ENCODE data around the gene SLC25A22.

- no peak for TF ChIP-seq CTCF (IDR thresholded peaks at IDR 0.05)
- no peak for TF ChIP-seq POLR2A (IDR thresholded peaks at IDR 0.05)
- no peak for TF ChIP-seq POLR2AphosphoS5 (IDR thresholded peaks at IDR 0.05)
- TF ChIP-seq EP300 (IDR thresholded peaks at IDR 0.05): no peak
Observed at GRCh38 chr11:813072-813455, 15.0 kb upstream of the SLC25A22 start.
